Measurements from ENCODE around the gene SHISA4.
"Not testable (repeated sequence)": the region's sequence is repeated elsewhere in the genome, so short reads cannot be mapped to it uniquely, and the experiment has no call there.

SHISA4 gene

DNA sequence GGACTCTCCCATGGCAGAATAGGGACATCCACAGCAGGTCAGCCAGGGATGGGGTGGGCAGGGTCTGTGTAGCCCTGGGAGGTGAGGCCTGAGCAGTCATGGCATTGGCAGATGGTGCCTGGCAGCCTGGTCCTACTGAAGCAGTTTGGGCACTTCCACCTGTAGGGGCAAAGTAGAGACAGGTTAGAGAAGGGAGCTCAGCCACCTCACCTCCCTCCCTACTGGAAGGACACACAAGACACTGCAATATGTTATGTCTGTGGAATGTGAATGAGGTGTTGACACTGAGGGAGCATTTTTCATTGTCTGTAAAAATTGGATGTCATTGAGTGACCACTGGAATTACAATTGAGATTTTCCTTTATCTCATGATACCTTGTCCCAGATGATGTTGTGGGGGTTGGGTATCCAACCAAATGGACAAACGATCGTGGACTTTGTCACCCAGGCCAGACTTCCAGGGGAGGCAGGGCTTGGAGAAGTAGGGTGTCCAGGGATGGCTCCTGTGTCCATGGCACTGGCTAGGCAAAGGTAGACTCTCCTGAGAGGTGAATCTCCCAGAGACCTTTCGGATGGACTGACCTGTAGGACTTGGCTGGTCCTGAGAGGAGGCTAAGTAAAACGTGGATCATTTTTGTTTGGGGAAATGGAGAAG is 9.7 kb downstream of the SHISA4 start:
- no peak for DNase-seq (ENCODE audit: low spot score)

DNA sequence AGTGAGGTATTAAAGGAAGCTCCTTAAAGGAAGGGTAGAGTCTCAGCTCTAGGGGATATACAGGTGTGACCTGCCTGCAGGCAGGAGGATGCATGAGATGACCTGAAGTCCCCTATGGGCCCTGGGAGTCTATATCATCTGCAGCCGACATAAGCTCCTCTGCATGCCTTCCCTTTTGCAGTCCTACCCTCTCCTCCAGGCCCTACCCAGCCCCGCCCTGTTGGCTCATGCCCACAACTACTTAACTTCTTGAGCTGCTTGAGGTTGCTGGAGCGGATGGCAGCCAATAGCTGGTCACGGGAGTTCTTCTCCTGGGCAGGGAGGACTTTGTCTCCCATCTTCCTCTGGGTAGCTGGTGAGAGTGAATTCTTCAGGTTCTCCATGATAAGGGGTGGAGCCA is 10.3 kb downstream of the SHISA4 start:
- DNase-seq (ENCODE audit: low spot score), result no peak

DNA sequence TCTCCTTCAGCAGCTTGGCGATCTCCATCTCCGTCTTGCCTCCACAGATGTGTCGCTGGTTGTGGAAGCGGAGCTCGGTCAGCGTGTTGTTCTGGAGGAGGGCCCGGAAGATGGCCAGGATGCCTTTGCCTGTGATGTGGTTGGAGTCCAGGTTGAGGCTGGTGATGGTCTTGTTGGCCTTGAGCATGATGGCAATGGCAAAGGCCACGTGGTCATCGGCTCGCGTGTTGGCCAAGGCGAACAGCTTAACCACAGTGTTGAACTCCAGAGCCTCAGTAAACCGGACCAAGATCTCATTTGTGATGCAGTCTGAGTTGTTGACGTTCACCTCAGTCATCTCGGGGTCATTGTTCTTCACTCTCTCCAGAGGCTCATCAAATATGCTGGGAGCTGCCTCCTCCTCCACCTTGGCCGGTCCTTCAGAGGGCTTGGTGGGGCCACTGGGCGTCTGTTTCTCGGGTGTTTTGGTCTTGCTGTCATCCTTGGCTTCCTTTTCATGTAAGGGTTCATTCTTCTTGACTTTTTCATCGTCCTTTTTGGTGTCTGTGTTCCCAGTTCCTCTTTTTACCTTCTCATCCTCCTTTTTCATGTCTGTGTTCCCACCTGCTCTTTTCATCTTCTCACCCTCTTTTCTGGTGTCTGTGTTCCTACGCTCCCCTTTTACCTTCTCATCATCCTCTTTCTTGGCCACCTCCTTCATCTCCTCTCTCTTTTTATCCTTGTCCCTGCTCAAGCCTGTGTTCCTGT is 11.2 kb downstream of the SHISA4 start:
- DNase-seq (ENCODE audit: low spot score), result no peak

DNA sequence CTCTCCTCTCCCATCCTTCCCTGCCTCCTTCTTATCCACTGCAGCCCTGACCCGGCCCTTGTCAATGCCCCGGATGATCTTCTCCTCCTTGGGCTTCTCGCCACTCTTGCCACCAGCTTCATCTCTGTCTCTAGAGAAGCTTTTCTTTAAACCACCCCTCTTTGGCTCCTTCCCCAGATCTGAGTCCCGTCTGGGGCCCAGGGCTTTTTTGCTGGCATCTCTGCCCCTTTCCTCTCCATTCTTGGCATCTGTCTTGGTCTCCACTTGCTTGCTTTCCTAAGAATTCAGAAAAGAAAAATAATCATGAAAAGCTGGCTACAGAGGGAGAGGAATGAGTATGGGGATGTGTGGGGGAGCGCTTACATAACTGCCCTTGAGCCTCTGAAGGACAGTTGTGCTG is 11.8 kb downstream of the SHISA4 start:
- no peak for DNase-seq (ENCODE audit: low spot score)

DNA sequence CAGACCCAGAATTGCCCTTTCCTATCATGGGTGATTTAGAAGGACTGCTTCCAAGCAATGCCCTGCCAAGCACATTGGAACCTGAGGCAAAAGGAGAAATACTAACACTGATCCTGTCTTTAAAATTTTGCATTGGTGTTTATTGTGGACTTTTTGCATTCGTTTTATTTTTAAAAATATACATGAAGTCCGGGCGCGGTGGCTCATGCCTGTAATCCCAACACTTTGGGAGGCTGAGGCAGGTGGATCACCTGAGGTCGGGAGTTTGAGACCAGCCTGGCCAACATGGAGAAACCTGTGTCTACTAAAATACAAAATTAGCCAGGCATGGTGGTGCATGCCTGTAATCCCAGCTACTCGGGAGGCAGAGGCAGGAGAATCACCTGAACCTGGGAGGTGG is 12.3 kb downstream of the SHISA4 start:
- DNase-seq (ENCODE audit: low spot score), result not testable (repeated sequence)

DNA sequence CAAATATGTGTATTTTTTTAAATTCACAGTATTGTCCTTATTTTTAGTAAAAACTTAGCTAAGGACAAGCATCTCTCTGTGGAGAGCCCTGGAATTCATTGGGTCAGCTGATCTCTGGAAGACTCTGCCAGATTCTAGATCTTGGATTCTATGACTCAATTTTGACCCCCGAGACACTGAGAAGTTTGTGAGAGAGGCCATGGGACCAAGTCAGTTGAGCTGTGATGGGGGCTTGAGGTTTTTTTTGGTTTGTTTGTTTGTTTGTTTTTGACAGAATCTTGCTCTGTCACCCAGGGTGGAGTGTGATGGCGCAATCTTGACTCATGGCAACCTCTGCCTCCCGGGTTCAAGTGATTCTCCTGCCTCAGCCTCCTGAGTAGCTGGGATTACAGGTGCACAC is 13.5 kb downstream of the SHISA4 start:
- no peak for DNase-seq (ENCODE audit: low spot score)

DNA sequence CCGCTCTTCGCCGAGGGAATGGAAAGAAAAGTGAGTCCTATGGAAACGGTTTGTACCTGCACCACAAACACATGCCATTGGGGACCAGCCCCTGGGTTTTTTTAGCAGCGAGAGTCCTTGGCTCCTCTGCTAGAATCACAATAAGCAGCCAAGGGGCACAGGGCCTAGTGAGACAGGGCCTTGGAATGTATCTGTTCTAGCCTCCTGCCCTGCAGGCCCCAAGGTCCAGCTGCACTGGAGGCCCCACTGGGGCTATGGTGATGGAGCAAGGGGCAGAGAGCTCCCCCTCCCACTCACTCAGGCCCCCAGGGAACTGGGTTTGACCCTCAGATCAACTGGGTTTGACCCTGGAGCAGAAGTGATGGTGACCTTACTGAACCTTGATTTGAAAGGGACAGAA is 14.4 kb downstream of the SHISA4 start:
- DNase-seq (ENCODE audit: low spot score), result no peak

DNA sequence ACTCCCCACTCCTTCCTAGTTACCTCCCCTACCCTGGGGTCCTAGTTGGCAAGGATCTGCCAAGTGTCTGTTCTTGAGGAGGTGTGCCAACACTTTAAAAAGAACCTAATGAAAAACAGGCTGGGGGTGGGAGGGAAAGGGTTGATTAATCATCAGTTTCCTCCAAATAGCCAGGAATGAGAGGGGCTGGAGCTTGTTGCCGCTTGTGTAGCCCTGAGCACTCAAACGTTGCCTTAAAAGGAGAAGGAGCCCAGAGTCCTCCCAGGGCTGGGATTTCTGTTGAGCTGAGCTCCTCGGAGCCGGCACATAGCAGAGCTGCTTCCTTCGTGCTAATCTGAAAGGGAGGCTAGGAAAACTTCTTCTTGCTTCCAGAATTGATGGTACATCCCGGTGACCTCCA is 15.9 kb downstream of the SHISA4 start:
- no peak for DNase-seq (ENCODE audit: low spot score)

DNA sequence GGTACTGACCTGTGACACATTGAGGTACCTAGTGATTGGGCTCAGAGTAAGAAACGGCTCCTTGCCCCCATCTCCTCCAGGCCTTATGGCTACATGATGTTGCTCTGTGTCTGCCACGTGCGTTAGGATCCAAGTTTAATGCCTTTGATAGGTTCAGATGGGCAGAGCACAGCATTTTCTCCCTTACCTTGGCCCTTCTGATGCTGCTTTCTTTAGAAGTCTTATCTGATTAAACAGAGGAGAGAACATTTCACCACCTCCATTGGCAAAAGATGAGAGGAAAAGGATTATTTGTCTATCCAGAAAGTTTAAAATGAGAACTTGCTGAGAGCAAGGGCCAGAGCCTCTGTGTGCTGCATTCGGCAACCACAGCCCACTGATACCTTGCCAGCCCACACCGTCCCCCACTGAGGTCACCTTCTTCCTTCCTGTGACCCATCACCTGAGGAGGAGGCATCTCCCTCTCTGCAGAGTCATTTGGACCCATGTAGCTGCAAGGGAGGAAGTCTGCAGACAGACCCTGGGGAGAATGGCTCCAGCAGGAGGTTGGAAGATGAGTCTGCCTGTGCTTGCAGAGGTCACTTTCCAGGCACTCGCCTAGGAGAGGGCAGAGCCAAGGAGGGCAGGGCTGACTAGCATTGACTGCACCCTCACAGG is 16.7 kb downstream of the SHISA4 start:
- no peak for DNase-seq (ENCODE audit: low spot score)

DNA sequence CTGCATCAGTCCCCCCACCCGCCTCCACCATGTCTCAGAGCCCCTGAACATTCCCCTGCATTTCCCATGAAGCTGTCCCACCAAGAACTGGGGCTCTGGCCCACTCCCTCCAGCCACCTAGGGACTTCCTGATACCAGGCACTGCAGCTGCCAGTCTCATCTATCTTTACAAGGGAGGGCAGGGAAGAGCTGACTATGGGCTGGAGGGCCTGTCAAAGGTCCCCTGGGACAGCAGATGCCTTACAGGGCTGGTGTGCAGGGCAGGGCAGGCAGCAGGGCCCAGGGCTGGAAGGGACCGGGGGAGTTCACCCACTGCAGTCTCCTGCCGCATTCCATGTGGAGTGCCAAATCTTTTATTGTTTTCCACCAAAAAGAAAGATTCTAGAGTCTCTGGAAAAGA is 17.6 kb downstream of the SHISA4 start:
- no peak for DNase-seq (ENCODE audit: low spot score)

DNA sequence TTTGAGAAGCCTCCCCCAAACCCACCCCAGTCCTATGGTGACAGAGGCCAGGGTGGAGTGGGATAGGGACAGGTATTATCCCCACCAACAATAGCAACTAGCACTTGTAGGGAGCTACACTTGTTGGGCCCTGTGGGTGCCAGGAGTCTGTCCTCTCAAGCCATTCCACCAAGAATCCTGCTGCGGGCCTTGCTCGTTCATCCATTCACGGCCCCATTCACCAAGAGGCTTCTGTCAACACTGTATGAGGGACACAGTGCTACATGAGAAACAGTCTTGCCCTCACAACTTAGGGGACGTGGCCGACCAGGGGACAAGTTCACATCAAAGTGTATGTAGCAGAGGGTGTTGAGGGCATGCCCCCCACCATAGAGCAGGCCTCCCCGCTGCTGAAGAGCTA is 18.9 kb downstream of the SHISA4 start:
- DNase-seq (ENCODE audit: low spot score), result no peak

DNA sequence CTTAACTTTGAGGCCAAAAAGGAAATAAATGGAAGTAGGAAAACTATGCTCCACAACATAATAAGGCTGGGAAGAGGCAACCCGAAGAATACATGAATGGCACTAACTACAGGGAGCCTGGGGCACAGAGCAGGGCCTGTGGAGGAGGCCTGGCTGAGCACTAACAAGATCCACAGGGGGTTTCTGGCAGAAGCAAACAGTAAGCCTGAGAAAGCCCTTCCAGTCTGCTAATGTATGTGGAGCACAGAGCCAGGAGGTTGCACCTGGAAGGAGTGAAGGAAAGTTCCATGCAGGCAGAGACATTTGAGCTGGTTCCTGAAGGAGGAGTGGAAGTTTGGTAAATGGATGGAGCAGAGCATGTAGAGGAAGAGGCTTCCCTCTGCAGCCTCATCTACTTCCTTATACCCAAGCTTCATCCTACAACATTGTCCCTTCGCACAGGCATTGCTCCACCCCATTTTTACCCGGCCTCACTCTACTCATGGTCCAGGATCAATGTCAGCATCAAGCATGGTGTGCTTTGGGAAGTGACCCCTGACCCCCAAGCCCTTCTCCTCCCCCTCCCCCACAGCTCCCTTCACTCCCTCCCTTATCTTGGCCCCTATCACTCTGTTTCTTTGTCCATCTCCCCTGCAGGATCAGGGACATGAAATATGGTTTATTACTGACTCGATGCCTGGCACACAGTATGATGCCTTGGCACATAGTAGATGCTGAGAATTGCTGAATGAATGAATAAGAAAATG is 23.3 kb downstream of the SHISA4 start:
- no peak for DNase-seq (ENCODE audit: low spot score)

DNA sequence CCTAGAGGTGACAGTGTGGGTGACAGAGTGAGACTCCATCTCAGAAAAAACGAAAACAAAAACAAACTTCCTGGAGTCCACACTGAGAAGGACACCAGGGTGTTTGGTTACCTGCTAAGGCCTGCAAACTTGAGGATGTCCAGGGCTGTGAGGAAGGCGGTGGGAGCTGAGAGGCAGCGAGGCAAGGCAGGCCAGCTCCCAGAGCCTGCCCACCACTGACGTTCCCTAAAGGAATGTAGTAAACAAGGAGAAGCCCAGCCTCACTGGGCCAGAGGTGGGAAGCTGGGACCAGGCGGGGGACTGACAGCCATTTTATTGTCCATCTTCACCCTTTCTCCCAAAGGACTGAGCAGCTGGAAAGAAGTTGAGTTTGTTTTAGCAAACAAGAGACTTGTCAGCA is 24.1 kb downstream of the SHISA4 start:
- DNase-seq (ENCODE audit: low spot score), result no peak

DNA sequence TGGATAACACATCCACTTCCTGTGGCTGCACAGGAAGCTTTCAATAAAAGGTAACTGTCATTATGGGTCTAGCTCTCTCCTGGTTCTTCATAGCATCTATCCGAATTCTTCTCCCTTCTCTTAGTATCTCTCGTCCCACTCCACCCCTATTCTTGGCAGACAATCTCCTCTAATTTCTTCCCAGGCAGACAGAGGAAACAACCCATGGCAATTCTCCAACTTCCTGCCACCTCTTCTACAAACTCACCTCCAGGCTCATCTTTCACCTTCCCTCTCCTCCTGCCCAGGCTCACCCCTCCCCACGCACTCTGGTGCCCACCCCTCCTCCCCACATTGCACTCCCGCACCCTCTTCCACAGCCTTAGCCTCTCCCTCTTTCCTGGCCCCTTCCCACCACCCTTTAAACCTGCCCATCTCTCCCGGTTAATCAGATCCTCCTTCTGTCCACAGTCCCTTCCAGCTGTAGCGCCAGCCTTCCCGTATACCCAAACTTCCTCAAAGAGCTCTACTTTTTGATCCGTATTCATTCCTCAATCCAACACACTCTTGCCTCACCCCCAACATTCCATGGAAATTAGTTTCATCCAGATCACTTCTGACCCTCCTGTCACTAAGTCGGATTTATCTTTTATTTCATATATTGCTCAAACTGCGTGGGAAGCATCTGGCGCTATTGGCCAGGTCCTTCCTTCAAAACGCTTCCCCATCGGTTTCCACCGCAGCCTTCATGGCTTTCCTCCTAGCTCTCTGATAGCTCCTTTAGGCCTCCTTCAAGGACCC is 25.9 kb downstream of the SHISA4 start:
- DNase-seq (ENCODE audit: low spot score), result no peak

DNA sequence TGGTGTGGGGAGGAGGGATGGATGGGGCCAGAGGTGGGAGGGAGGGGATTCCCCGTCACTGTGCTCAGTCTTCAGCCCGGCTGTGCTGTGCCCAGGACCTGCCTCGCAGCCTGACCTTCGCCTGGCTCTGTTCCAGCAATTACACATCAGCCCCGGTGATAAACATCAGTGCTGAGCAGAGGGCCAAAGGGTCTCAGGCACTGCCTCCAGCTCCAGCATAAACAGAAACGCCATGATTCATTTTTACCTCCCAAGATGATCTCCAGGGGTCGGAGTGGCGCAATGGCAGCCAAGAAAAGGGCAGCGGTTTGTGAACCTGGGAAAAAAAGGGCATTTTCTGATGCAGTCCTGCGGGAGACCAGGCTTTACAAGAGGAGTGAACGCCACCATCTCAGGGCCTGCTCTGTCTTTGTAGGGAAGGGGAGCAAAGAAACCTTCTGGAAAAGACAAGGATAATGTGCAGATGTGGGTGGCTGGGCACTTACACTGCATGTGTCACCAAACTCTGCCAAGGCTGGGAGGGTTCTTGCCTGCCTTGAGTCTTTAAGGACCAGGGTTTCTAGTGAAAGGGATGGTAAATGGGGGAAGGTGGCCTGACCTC is 28.1 kb downstream of the SHISA4 start:
- DNase-seq (ENCODE audit: low spot score), result no peak

DNA sequence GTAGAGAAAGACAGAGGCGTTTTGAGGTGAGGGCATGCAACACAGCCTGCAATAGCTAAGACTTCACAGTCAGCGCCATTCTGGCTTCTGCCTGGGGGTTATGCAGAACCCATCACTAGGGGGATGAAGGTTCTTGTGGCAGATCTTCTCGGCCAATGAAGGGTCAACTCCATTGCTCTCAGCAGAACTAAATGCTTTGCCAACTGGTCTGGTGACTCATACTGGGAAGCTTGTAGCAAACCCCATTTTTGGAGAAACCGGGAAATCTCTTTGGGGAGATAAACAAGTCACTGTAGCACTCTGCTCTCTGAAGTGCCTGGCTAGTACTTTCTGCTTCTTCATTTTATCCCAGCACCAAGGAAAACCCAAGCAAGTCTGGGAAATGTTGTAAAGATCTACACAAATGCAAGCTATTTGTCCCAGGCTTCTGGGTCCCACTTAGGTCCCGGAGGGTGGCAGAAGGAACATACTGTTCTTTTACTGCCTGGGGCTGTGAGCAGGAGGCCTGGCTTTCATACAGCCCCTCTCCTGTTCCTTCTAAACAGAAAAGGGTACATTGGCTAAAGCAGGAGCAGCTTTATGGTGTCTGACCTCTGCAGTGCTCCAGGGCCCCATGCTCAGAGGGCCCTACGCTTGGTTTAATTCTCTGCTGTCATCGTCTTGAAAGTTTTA is 28.8 kb downstream of the SHISA4 start:
- no peak for DNase-seq (ENCODE audit: low spot score)

DNA sequence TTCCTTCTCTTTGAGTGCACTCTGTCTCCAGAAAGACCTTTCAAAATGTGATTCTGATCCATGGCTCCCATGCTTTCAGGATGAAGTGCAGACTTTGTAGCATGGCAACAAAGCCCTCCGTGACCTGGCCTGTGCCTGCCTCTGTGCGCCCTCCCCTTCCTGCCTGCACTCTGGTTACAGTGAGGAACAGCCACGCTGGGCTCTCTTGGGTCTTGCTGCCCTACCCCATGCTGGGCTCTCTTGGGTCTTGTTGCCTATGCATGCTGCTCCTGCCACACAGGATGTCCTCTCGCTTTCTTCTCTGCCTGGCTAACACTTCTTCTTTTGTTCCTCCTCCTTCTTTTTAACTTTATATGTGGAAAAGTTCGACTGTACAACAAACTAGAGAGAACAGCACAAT is 29.6 kb downstream of the SHISA4 start:
- DNase-seq (ENCODE audit: low spot score), result no peak

DNA sequence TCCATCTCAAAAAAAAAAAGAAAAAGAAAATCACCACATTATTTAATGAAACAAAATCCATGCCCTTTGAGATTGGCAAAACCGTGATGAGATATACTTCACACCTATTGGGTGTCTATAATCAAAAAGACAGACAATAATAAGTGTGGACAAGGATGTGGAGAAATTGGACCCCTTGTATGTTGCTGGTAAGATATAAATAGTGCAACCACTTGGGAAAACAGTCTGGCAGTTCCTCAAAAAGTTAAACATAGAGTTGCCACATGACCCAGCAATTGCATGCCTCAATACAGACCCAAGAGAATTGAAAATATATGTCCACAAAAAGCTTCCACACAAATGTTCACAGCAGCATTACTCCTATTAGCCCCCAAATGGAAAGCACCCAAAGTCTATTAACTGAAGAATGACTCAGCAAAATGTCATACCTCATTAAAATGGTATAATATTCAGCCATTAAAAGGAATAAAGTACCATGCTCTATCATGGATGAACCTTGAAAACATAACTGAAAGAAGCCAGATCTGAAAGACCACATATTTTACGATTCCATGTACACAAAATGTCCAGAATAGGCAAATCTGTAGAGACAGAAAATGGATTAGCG is 33.4 kb downstream of the SHISA4 start:
- no peak for DNase-seq (ENCODE audit: low spot score)

DNA sequence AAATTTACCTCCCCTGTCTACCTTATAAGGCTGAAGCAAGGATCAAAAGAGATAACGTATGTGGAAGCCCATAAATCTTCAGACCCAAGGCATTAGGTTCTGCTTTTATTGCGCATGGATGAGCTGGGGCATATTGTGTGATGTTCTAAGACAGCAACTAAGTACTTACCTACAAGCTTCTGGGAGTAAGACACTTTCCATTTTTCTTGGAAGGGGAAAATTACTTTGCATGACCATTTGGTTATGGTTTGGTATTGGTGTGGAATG is 36.5 kb downstream of the SHISA4 start:
- DNase-seq (ENCODE audit: low spot score), result no peak

DNA sequence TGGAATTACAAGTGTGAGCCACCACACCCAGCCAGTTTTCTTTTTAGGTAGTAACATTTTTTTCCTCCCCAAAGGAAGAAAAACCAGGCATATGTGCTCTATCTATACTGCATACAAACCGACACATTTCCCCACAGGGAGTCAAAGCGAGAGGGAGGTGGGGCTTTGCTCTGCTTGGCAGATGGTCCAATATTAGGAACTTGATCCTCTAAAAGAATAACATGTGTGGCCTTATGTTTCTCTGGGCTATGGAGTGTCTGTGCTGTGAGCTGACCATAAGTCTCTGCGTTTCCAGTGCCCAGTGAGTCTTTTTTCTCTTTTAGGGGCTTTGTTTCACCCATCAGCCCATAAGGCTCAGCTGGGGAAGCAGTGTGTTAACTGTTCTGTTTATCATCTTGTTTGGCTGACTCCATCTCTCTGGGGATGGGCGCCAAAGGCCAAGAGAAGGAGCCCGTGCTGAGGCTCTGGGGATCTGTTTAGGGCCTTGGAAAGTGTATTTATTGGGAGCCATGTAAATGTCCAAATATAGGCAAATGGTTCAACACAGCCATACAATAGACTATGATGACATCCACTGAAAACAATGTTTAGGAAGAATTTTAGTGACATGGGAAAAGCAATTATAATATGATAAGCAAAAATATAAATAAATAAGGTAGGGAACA is 37.4 kb downstream of the SHISA4 start:
- no peak for DNase-seq (ENCODE audit: low spot score)
